ENCODE measurements around the gene NOTO.

- TF ChIP-seq CTCF (IDR thresholded peaks at IDR 0.05) (no peak), NPAS2 (CRISPR knock-in tag; IDR thresholded peaks at IDR 0.05; ENCODE audit: borderline replicate concordance) (no peak), RCOR1 (IDR thresholded peaks at IDR 0.05; ENCODE audit: low read depth, low read length) (no peak), POLR2A (IDR thresholded peaks at IDR 0.05; ENCODE audit: low read length) (no peak), RAD21 (conservative IDR thresholded peaks at IDR 0.05 in 1 of 2, IDR thresholded peaks at IDR 0.05 in 1 of 2) (no peak), ZFP36 (IDR thresholded peaks at IDR 0.05; ENCODE audit: borderline replicate concordance, partially characterized antibody) (no peak)
These were observed 7.6 kb downstream of the NOTO start for GRCh38 chr2:73210019-73210418.

Data from A549 (cell line).